ENCODE results near the gene KCNA2.

KCNA2 gene

DNA sequence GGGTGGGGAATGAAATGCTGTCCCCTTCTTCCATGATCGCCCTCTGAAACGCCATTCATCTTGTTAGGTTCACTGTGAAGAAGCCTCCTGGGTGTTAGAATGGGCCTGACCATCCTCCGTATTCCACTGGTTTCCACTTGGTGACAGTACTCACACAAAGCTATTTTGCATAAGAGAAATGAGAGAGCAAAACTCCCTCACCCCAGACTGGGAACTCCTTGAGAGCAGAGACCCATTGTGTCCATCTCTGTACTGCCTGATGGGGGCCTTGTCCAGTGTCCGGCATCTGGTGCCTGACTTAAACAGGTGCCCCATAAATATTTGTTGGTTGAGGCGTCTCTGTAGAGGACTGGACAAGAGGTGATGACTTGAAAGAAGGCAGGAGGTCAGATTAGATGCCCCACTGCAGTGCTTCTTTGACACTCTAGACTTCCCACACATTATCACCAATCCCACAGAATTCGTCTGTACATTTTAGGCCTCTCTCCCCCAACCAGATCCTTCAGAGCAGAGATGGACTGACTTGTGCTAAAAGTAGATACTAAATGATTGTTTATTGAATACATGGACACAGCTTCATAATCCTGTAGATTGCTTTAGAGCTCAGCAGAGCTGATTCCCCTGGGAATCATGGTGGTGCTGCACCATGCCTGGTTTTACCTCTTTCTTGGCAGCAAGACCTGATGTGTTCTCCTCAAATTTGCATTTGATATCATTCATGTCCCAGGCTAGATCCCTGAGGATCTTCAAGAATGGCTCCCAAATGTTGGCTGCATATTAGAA, 22.4 kb upstream of the KCNA2 start:
- no peak for DNase-seq

DNA sequence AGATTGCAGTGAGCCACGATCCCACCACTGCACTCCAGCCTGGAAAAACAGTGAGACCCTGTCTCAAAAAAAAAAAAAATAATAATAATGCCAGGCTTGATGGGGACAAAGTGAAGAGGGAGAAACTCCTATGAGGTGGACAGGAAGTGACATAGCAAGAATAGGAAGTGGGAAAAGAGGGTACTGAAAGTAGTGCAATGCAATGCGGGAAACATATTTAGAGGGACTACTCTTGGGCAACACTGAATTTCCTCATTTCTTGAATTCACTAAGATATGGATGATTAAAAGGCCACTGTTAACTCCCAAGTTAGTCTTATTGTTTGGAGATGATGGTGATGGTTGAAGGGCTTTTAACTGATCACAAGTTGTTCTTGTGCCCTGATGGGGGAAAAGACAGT, 21.6 kb upstream of the KCNA2 start:
- DNase-seq = no peak

DNA sequence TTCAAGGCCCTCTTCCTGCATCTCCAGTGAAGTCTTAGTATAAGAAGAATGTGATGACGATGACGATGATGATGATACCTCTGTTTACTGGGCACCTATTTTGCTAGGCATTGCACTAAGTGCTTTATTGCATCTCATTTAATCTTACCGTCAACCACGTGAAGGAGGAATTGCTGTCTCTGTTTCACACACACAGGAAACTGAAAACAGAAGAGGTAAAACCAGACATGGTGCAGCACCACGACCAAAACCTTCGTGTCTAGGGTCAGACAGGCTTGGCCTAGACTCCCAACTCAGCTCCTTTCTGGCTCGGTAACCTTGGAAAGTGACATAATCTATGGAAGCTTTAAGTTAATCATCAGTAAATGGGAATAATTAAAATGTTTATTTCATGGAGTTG, 20.7 kb upstream of the KCNA2 start:
- DNase-seq = no peak

GRCh38 chr1:110620686-110621085, 14.5 kb upstream of the KCNA2 start:
- DNase-seq = no peak

- DNase-seq = no peak
These were observed 14.1 kb upstream of the KCNA2 start for GRCh38 chr1:110620250-110620615.

DNA sequence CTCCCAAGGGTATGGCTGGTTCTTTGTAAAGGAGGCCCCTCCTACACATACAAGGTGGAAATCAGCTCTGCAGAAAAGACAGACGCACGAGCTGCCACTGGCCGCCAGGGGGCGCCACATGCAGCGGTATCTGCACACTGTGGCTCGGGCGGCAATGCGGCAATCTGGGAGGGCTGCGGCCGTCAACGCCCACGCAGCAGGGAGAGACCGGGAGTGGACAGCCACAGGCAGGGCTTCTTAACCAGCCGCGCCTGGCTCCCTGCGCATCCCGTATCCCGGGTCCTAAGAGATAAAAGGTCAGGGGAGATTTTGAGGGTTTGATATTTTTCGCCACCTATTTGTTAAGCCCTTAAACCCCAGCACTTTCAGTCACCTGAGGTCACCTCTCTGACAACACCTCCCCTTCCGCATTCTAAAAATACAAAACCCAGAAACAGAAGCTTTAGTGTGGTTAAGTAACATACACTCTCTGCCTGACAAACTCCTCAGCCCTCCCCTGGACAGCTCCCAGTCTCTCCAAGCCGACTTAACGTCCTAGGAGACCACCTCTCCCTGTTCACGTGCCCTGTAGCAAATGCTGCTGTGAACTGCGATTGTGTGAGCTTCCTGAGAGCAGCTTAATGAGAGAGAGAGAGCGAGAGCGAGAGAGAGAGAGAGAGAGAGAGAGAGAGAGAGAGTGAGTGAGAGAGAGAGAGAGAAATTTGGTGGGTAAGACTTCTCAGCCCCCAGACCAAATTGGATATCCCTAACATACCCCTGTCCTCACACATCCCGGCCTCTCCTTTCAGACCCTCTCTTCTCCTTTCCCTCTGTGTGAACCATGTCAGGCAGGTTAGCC, 13.5 kb upstream of the KCNA2 start:
- peak; percentile 93 for DNase-seq

GRCh38 chr1:110618668-110619067, 12.5 kb upstream of the KCNA2 start:
- DNase-seq = no peak

DNA sequence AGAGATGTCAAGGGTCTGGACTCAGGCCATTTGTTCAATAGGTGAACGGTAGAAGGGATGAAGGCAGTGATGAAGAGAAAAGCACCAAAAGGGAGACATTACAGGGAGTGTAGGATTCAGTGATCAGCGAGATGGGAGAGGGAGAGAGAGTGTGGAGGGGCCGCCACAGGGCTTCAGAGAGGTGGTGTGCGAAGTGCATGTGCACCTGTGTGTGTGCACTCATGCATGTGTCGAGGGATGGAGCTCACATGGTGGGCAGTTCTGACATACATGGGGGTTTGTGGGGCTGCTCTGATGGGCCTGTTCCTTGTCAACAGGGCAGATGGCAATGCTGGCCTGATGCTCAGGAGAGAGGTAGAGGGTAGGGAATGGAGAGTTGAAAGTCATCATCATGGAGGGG, 11.4 kb upstream of the KCNA2 start:
- no peak for DNase-seq

- no peak for DNase-seq
These were observed 11.0 kb upstream of the KCNA2 start for GRCh38 chr1:110617116-110617515.

DNA sequence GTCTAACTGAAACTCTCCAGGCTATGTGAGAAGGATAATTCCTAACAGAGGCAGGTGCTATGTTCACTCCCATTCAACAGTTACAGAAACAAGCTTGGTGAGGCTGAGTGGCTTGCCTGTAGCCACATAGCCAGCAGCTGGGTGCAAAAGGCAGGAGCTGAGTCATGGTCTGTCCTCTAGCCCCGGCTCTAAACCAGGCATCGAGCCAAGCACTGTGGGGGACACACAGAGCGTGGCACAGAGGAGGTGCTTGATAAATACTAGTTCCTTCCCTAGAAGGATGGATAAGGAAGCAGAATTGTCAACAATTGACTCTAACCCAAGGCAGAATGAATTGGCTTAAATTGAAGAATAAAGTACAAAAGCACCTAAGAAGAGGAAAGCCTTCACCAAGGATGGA, 10.4 kb upstream of the KCNA2 start:
- DNase-seq = peak; percentile 21

DNA sequence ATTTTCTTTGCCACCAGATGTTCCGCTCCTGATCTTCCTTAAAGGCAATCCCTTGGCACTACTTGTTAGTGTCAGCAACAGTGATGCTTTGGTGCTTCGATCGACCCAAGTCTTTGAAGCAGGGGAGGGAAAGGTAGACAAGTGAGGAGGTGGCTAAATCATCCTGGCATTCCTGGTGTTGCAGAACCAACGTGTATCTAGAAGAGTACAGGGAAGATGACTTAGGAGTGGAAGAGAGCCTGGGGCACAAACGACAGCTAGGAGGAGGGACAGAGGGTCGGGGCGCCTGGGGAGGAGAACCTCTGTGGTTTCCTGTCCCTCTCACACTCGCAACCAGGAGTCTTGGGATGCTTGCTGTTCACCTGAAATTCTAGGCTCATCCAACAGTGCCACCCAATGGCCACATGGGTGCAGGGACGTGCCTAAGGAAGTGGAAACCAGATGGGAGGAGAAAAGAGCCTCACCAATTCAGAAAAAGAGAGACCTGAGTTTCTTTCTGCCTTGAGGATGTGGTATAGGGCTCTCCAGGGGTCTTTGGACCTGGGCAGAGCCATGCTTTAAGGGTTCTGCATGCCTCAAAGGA, 9.5 kb upstream of the KCNA2 start:
- DNase-seq = peak; percentile 75

- peak; percentile 10 for DNase-seq
These were observed 6.0 kb upstream of the KCNA2 start for GRCh38 chr1:110612060-110612745.

DNA sequence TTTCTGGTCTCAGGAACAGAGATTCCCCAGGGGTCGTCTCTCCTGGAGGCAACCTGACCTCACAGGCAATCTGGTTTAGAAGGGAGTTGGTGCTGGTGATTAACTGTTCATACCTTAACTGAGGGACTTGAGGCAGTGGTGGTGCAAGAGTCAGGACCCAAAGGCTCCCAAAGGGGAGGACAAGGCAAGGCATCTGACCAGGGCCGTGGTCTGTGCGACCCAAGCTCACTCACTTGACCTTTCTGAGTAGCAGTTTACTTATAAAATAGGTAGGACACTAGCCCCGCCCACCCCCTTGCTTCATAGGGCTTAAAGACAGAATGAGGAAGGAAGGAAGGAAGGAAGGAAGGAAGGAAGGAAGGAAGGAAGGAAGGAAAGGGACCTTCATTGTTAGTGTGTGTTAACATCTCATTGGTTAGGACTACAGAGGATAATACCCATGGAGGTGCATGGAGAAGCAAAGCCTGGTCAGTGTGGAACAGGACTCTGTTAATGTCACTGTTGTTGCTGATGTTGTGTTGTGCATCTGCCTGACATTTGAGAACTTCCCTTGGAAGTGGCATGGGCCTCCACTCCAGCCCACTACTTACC, 4.6 kb upstream of the KCNA2 start:
- peak; percentile 22 for DNase-seq

- peak; percentile 27 for DNase-seq
These were observed 3.9 kb upstream of the KCNA2 start for GRCh38 chr1:110610084-110610483.

- DNase-seq = peak; percentile 22
These were observed 2.1 kb upstream of the KCNA2 start for GRCh38 chr1:110608247-110608646.

- peak; percentile 24 for DNase-seq
These were observed 1.5 kb upstream of the KCNA2 start for GRCh38 chr1:110607536-110608230.

- no peak for DNase-seq
These were observed 738 bp upstream of the KCNA2 start for GRCh38 chr1:110606657-110607535.

DNA sequence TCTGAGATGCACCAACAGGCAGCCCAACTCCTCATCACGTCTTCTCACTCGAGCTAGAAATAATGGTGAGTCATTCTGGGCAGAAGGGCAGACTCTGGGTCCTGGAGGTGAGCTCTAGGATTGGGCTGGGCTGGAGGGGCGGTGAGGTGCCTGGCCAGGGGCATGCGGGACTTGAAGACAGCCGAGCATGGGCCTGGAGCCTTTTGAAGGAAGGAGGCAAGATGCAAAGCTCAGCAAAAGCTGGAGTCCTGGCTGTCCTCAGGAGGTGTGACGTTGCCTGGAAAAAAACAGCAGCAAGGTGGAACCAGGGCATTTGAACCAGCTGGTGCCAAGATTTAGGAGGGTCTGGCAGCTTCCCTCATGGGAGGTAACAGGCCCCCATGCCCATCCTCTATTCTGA, 712 bp downstream of the KCNA2 start:
- no peak for DNase-seq

DNA sequence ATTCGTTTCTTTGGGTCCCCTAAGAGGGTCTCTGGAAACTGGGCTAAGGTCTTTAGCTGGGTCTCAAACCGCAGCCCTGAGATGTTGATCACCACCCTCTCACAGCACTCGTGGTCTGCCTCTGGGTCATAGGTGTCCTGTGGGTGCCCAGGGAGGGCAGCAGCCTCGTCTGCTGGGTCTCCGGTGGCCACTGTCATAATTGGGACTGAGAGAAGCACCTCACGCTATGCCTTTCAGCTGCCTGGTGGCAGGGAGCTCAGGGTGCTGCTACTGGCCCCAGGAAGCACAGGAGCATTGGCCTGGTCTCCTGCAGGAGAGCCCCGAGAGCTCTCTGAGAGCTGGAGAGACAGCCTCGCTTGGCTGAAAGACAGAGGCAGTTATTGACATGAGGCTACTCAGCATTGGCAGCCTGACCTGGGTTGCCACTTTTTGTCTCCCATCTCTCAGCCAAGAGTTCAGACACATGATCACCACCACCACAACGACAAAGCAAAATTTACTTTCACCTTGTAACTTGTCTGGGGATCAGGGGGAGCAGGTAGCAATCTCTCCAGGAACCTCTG, 1.5 kb downstream of the KCNA2 start:
- DNase-seq = no peak

GRCh38 chr1:110603058-110603457, 3.1 kb downstream of the KCNA2 start:
- no peak for DNase-seq

DNA sequence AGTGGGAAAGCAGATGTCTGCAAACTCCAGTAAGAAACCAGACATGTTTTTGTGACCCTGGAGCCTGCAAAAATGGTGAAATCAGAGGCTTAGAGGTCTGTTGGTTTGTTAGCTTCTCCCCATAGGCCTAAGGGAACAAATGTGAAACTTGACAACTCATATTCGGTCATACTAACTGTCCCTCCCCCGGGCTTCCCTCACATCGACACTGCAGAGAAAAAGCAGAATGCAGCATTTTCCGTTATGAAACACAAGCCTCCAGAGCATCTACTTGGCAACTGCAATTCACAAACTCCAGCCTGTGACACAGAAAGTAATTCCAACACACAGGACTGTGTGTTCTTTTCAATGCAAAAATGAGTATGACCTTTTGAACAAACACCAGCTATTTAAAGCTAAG, 3.7 kb downstream of the KCNA2 start:
- peak; percentile 20 for DNase-seq
